Measurements from ENCODE around the gene KPNA3.
"Not testable (repeated sequence)": the region's sequence is repeated elsewhere in the genome, so short reads cannot be mapped to it uniquely, and the experiment has no call there.

KPNA3 gene

GRCh38 chr13:49749848-49750247 lies 42.6 kb downstream of the KPNA3 start:
- DNase-seq (ENCODE audit: low spot score): no peak

- DNase-seq (ENCODE audit: low spot score): no peak
These were observed 46.4 kb downstream of the KPNA3 start for GRCh38 chr13:49746111-49746510.

GRCh38 chr13:49740870-49741269 lies 51.6 kb downstream of the KPNA3 start:
- no peak for DNase-seq (ENCODE audit: low spot score)

- DNase-seq (ENCODE audit: low spot score): no peak
These were observed 52.8 kb downstream of the KPNA3 start for GRCh38 chr13:49739498-49740187.

- DNase-seq (ENCODE audit: low spot score): peak; percentile 17
These were observed 59.1 kb downstream of the KPNA3 start for GRCh38 chr13:49733181-49733951.

GRCh38 chr13:49731766-49732165 lies 60.7 kb downstream of the KPNA3 start:
- DNase-seq (ENCODE audit: low spot score): no peak

GRCh38 chr13:49716615-49717014 lies 75.9 kb downstream of the KPNA3 start:
- no peak for DNase-seq (ENCODE audit: low spot score)

- no peak for DNase-seq (ENCODE audit: low spot score)
These were observed 77.7 kb downstream of the KPNA3 start for GRCh38 chr13:49714757-49715156.

GRCh38 chr13:49711218-49711863 lies 81.1 kb downstream of the KPNA3 start:
- DNase-seq (ENCODE audit: low spot score): no peak

- DNase-seq (ENCODE audit: low spot score): not testable (repeated sequence)
These were observed 88.2 kb downstream of the KPNA3 start for GRCh38 chr13:49704264-49704663.

- no peak for DNase-seq (ENCODE audit: low spot score)
These were observed 91.0 kb downstream of the KPNA3 start for GRCh38 chr13:49701491-49701890.

- DNase-seq (ENCODE audit: low spot score): no peak
These were observed 95.0 kb downstream of the KPNA3 start for GRCh38 chr13:49697468-49697867.

GRCh38 chr13:49694446-49694845 lies 98.0 kb downstream of the KPNA3 start:
- no peak for DNase-seq (ENCODE audit: low spot score)

GRCh38 chr13:49693877-49694276 lies 98.6 kb downstream of the KPNA3 start:
- no peak for DNase-seq (ENCODE audit: low spot score)

- DNase-seq (ENCODE audit: low spot score): no peak
These were observed 99.2 kb downstream of the KPNA3 start for GRCh38 chr13:49693191-49693733.

GRCh38 chr13:49690995-49691784 lies 101.3 kb downstream of the KPNA3 start, which contains the start of gene EBPL:
Gene EBPL (minus strand): TSS chr13:49691486. CDS start chr13:49691424, 62 bp downstream.
- peak; percentile 99 for DNase-seq (ENCODE audit: low spot score)

GRCh38 chr13:49690133-49690994 lies 102.1 kb downstream of the KPNA3 start:
- no peak for DNase-seq (ENCODE audit: low spot score)

- no peak for DNase-seq (ENCODE audit: low spot score)
These were observed 109.0 kb downstream of the KPNA3 start for GRCh38 chr13:49683489-49683888.

GRCh38 chr13:49681842-49682435 lies 110.5 kb downstream of the KPNA3 start:
- no peak for DNase-seq (ENCODE audit: low spot score)

GRCh38 chr13:49679246-49679645 lies 113.2 kb downstream of the KPNA3 start:
- DNase-seq (ENCODE audit: low spot score): no peak

Measured in iPS-NIHi11 (cell line).